ENCODE data around the gene LBR.
"Not testable (repeated sequence)": the region's sequence is repeated elsewhere in the genome, so short reads cannot be mapped to it uniquely, and the experiment has no call there.

The LBR gene

DNA sequence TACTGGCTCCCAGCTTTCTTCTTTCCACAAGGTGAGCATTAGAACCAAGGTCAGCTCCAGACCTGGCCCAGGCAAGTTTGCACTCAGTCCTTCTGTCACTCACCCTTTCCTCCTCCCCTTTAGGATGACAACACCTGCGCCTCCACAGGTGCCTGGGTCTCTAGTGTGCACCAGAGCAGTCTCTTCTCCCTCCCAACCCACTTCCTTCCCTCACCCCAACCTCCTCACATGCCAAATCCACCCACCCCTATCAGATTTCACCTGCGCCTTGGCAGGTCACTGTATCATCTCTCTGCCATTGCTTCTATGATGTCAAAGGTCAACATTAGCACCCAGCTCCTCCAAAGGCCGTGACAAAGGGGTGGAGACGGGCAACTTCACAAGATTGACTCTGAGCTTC lies 38.0 kb downstream of the LBR start:
- DNase-seq, result no peak
- H3K9ac ChIP-seq (ENCODE audit: low read depth, low read length), result no peak overlapping the region
- ATAC-seq (ENCODE audit: insufficient read depth, low read depth), result 0 out of 3 replicates have a peak, but pooled peaks have one; percentile 33
- no peaks in the 10 kb centered on the region for H3K36me3 ChIP-seq (ENCODE audit: insufficient read depth, low read length)
- no peak overlapping the region for H3K4me2 ChIP-seq (ENCODE audit: insufficient read depth, low read length)
- no peaks in the 10 kb centered on the region for H3K4me1 ChIP-seq (ENCODE audit: insufficient read depth, low read length)
- no peak overlapping the region for H3K27ac ChIP-seq (ENCODE audit: low read length)
- no peaks in the 10 kb centered on the region for H3K27me3 ChIP-seq (ENCODE audit: insufficient read depth, low read length, poor library complexity)
- no peaks in the 10 kb centered on the region for H3K79me2 ChIP-seq (ENCODE audit: insufficient read depth, low read length)
- H2AFZ ChIP-seq (ENCODE audit: low read depth, low read length), result no peak overlapping the region
- TF ChIP-seq, protein P1, sequence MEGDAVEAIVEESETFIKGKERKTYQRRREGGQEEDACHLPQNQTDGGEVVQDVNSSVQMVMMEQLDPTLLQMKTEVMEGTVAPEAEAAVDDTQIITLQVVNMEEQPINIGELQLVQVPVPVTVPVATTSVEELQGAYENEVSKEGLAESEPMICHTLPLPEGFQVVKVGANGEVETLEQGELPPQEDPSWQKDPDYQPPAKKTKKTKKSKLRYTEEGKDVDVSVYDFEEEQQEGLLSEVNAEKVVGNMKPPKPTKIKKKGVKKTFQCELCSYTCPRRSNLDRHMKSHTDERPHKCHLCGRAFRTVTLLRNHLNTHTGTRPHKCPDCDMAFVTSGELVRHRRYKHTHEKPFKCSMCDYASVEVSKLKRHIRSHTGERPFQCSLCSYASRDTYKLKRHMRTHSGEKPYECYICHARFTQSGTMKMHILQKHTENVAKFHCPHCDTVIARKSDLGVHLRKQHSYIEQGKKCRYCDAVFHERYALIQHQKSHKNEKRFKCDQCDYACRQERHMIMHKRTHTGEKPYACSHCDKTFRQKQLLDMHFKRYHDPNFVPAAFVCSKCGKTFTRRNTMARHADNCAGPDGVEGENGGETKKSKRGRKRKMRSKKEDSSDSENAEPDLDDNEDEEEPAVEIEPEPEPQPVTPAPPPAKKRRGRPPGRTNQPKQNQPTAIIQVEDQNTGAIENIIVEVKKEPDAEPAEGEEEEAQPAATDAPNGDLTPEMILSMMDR (IDR thresholded peaks at IDR 0.05; ENCODE audit: borderline replicate concordance, extremely low read depth, low read length, poor library complexity, severe bottlenecking), result no peak
- TF ChIP-seq EZH2 (IDR thresholded peaks at IDR 0.05; ENCODE audit: borderline replicate concordance, low read depth, low read length, severe bottlenecking), result no peak
- no peaks in the 10 kb centered on the region for H4K20me1 ChIP-seq (ENCODE audit: insufficient read depth, low read length)
- H3K9me3 ChIP-seq (ENCODE audit: insufficient read depth, low read length, severe bottlenecking), result no peaks in the 10 kb centered on the region
- no peak overlapping the region for H3K4me3 ChIP-seq (ENCODE audit: low read depth in 1 of 2, low read length in 2 of 2)

DNA sequence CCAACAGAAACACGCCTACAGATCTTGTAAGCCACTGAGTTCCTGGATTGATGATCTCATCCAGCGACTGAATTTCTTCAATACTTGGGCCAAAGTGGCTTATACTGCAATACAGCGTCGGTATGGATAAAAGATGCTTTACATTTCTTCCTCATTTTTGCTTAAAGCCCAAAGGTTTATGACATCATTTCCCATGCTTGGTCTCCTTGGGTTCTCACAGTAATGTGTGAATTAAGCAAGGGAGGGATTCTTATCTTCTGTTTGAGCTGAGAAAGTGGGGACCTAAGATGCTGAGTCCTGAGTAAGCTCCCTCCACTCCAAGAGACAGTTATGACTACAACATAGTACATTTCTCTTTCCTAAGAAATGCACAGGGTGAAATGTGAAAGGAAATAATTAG lies 39.5 kb downstream of the LBR start:
- ATAC-seq (ENCODE audit: insufficient read depth, low read depth), result no peak
- Histone ChIP-seq H2AFZ (ENCODE audit: low read depth, low read length) (no peak overlapping the region), H3K4me1 (ENCODE audit: insufficient read depth, low read length) (no peaks in the 10 kb centered on the region), H4K20me1 (ENCODE audit: insufficient read depth, low read length) (no peaks in the 10 kb centered on the region), H3K4me3 (ENCODE audit: low read depth in 1 of 2, low read length in 2 of 2) (no peak overlapping the region), H3K27ac (ENCODE audit: low read length) (no peak overlapping the region), H3K79me2 (ENCODE audit: insufficient read depth, low read length) (no peaks in the 10 kb centered on the region), H3K9ac (ENCODE audit: low read depth, low read length) (no peak overlapping the region), H3K9me3 (ENCODE audit: insufficient read depth, low read length, severe bottlenecking) (no peaks in the 10 kb centered on the region), H3K36me3 (ENCODE audit: insufficient read depth, low read length) (no peaks in the 10 kb centered on the region), H3K27me3 (ENCODE audit: insufficient read depth, low read length, poor library complexity) (no peaks in the 10 kb centered on the region), H3K4me2 (ENCODE audit: insufficient read depth, low read length) (no peak overlapping the region)
- no peak for TF ChIP-seq EZH2 (IDR thresholded peaks at IDR 0.05; ENCODE audit: borderline replicate concordance, low read depth, low read length, severe bottlenecking)
- TF ChIP-seq, protein P1 (IDR thresholded peaks at IDR 0.05; ENCODE audit: borderline replicate concordance, extremely low read depth, low read length, poor library complexity, severe bottlenecking), result no peak
- no peak for DNase-seq

DNA sequence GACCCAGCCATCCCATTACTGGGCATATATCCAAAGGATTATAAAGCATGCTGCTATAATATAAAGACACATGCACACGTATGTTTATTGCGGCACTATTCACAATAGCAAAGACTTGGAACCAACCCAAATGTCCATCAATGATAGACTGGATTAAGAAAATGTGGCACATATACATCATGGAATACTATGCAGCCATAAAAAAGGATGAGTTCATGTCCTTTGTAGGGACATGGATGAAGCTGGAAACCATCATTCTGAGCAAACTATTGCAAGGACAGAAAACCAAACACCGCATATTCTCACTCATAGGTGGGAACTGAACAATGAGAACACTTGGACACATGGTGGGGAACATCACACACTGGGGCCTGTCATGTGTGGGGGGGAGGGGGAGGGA lies 41.0 kb downstream of the LBR start:
- not testable (repeated sequence) for H3K4me1 ChIP-seq (ENCODE audit: insufficient read depth, low read length); H2AFZ ChIP-seq (ENCODE audit: low read depth, low read length); H3K36me3 ChIP-seq (ENCODE audit: insufficient read depth, low read length); H3K9ac ChIP-seq (ENCODE audit: low read depth, low read length); ATAC-seq (ENCODE audit: insufficient read depth, low read depth); H3K79me2 ChIP-seq (ENCODE audit: insufficient read depth, low read length); DNase-seq; H3K27me3 ChIP-seq (ENCODE audit: insufficient read depth, low read length, poor library complexity); H3K9me3 ChIP-seq (ENCODE audit: insufficient read depth, low read length, severe bottlenecking); H3K4me2 ChIP-seq (ENCODE audit: insufficient read depth, low read length); H3K27ac ChIP-seq (ENCODE audit: low read length); H4K20me1 ChIP-seq (ENCODE audit: insufficient read depth, low read length); H3K4me3 ChIP-seq (ENCODE audit: low read depth in 1 of 2, low read length in 2 of 2)

DNA sequence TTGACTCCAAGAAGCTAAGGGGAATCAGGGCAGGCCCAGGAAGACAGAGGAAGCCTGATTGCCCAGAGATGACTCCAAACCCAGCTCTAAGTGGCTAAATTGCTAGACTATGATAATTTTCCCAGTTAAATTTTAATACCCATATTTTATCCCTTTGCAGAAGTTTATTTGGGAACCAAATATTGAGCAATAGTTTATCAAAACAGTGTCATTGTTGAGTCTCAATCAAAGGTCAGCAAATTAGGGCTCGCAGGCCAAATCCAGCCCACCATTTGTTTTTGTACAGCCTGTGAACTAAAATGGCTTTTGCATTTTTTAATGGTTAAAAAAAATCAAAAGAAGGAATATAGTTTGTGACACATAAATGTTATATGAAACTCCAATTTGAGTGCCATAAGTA lies 47.1 kb downstream of the LBR start:
- no peak for TF ChIP-seq EZH2 (IDR thresholded peaks at IDR 0.05; ENCODE audit: borderline replicate concordance, low read depth, low read length, severe bottlenecking)
- TF ChIP-seq, protein P1 (IDR thresholded peaks at IDR 0.05; ENCODE audit: borderline replicate concordance, extremely low read depth, low read length, poor library complexity, severe bottlenecking), result no peak
- ATAC-seq (ENCODE audit: insufficient read depth, low read depth) (no peak), DNase-seq (no peak)
- H3K27ac ChIP-seq (ENCODE audit: low read length), result no peak overlapping the region
- no peak overlapping the region for H2AFZ ChIP-seq (ENCODE audit: low read depth, low read length)
- no peaks in the 10 kb centered on the region for H3K9me3 ChIP-seq (ENCODE audit: insufficient read depth, low read length, severe bottlenecking)
- no peak overlapping the region for H3K4me2 ChIP-seq (ENCODE audit: insufficient read depth, low read length)
- no peak overlapping the region for H3K4me3 ChIP-seq (ENCODE audit: low read depth in 1 of 2, low read length in 2 of 2)
- no peaks in the 10 kb centered on the region for H3K36me3 ChIP-seq (ENCODE audit: insufficient read depth, low read length)
- H3K79me2 ChIP-seq (ENCODE audit: insufficient read depth, low read length), result no peaks in the 10 kb centered on the region
- H3K4me1 ChIP-seq (ENCODE audit: insufficient read depth, low read length), result no peaks in the 10 kb centered on the region
- no peaks in the 10 kb centered on the region for H4K20me1 ChIP-seq (ENCODE audit: insufficient read depth, low read length)
- H3K27me3 ChIP-seq (ENCODE audit: insufficient read depth, low read length, poor library complexity), result no peaks in the 10 kb centered on the region
- H3K9ac ChIP-seq (ENCODE audit: low read depth, low read length), result no peak overlapping the region
